HEK293T (cell line): ENCODE data around the gene TGFBI.

Source experiments
- BHLHE40 ChIP-seq: fragments of 450-650 bp; IDR thresholded peaks from 2 replicates; pipeline ENCODE4 v1.6.1; 2016; ENCODE audit warnings: mild to moderate bottlenecking, moderate library complexity, borderline replicate concordance
- CTBP1 ChIP-seq: fragments of 450-650 bp; IDR thresholded peaks from 2 replicates; pipeline ENCODE4 v1.6.1; 2016; ENCODE audit warnings: borderline replicate concordance
- ELF4 ChIP-seq: fragments of 450-650 bp; IDR thresholded peaks from 2 replicates; pipeline ENCODE4 v1.6.1; 2017; ENCODE audit warnings: antibody characterized with exemption
- FOXA1 ChIP-seq: fragments of 450-650 bp; IDR thresholded peaks from 2 replicates; pipeline ENCODE4 v1.6.1; 2016; ENCODE audit warnings: mild to moderate bottlenecking
- FOXK2 ChIP-seq: fragments of 450-650 bp; IDR thresholded peaks from 2 replicates; pipeline ENCODE4 v1.6.1; 2016; ENCODE audit warnings: mild to moderate bottlenecking
- FOXM1 ChIP-seq: fragments of 450-650 bp; IDR thresholded peaks from 2 replicates; pipeline ENCODE4 v1.6.1; 2017; ENCODE audit warnings: mild to moderate bottlenecking, borderline replicate concordance
- HDGF ChIP-seq: fragments of 450-650 bp; IDR thresholded peaks from 2 replicates; pipeline ENCODE4 v1.6.1; 2017; ENCODE audit warnings: antibody characterized with exemption, borderline replicate concordance
- L3MBTL2 ChIP-seq: fragments of 450-650 bp; conservative IDR thresholded peaks from 2 replicates; pipeline ENCODE4 v1.6.1; 2016; ENCODE audit warnings: mild to moderate bottlenecking
- NFRKB ChIP-seq: fragments of 450-650 bp; IDR thresholded peaks from 2 replicates; pipeline ENCODE4 v1.6.1; 2016; ENCODE audit warnings: mild to moderate bottlenecking, moderate library complexity
- PKNOX1 ChIP-seq: fragments of 450-650 bp; IDR thresholded peaks from 2 replicates; pipeline ENCODE4 v1.6.1; 2016
- SP1 ChIP-seq: fragments of 450-650 bp; IDR thresholded peaks from 2 replicates; pipeline ENCODE4 v1.6.1; 2017
- SUZ12 ChIP-seq: fragments of 450-650 bp; IDR thresholded peaks from 2 replicates; pipeline ENCODE4 v1.6.1; 2016; ENCODE audit warnings: mild to moderate bottlenecking
- TARDBP ChIP-seq: fragments of 450-650 bp; IDR thresholded peaks from 2 replicates; pipeline ENCODE4 v1.6.1; 2016
- ZNF384 ChIP-seq: fragments of 450-650 bp; IDR thresholded peaks from 2 replicates; pipeline ENCODE4 v1.6.1; 2016

- TF ChIP-seq FOXK2 (no peak), CTBP1 (no peak), HDGF (no peak), FOXM1 (no peak), ELF4 (no peak), SUZ12 (no peak), L3MBTL2 (no peak), SP1 (no peak), TARDBP (no peak), PKNOX1 (no peak), ZNF384 (no peak), NFRKB (no peak), FOXA1 (no peak), BHLHE40 (no peak)
Measured at GRCh38 chr5:136018814-136019783, 9.7 kb upstream of the TGFBI start.
